GM23338 (cell line): ENCODE measurements around the gene SMYD3. TPM values are rescaled to one million over a fixed set of nuclear protein-coding genes. Genes with fewer than 3 reads are reported as not detected.

ENCODE experiments used
- ATAC-seq: fragments of 200-7000 bp; cut with Tn5 transposase; 3 replicates; pipeline ENCODE4 v1.9.1; 2020
- DNase-seq: peaks from one replicate; pipeline ENCODE4 v3.0.0-alpha.2; 2015; ENCODE audit warnings: low spot score
- H2AFZ ChIP-seq: fragments of 200-600 bp; sonication (generic); 2 replicates; pipeline ENCODE4 v1.8.0; 2016; ENCODE audit warnings: antibody characterized with exemption, mild to moderate bottlenecking, moderate library complexity
- H3F3A ChIP-seq: fragments of 200-600 bp; sonication (generic); replicated peaks from 2 replicates; pipeline ENCODE4 v1.8.0; 2017; ENCODE audit warnings: antibody characterized with exemption, mixed run types, low read depth
- H3K27ac ChIP-seq: fragments of 200-600 bp; sonication (generic); 2 replicates; pipeline ENCODE4 v1.6.1; 2016; ENCODE audit warnings: low read depth
- H3K27me3 ChIP-seq: fragments of 200-600 bp; sonication (generic); 2 replicates; pipeline ENCODE4 v1.8.0; 2016; ENCODE audit warnings: mild to moderate bottlenecking, mixed run types, moderate library complexity; ENCODE audit not compliant: insufficient read depth
- H3K36me3 ChIP-seq: fragments of 200-600 bp; sonication (generic); 2 replicates; pipeline ENCODE4 v1.8.0; 2016; ENCODE audit warnings: mild to moderate bottlenecking; ENCODE audit not compliant: insufficient read depth
- H3K4me1 ChIP-seq: fragments of 200-600 bp; sonication (generic); 2 replicates; pipeline ENCODE4 v1.8.0; 2016; ENCODE audit warnings: mild to moderate bottlenecking, moderate library complexity; ENCODE audit not compliant: insufficient read depth
- H3K4me2 ChIP-seq: fragments of 200-600 bp; sonication (generic); 2 replicates; pipeline ENCODE4 v1.7.1; 2017; ENCODE audit warnings: mixed run types
- H3K4me3 ChIP-seq: fragments of 200-600 bp; sonication (generic); 2 replicates; pipeline ENCODE4 v1.6.1; 2016; ENCODE audit warnings: mixed run types
- H3K79me2 ChIP-seq: fragments of 200-600 bp; sonication (generic); replicated peaks from 2 replicates; pipeline ENCODE4 v1.8.0; 2017; ENCODE audit warnings: mild to moderate bottlenecking; ENCODE audit not compliant: insufficient read depth
- H3K9me2 ChIP-seq: fragments of 200-600 bp; sonication (generic); 2 replicates; pipeline ENCODE4 v1.8.0; 2017; ENCODE audit not compliant: insufficient read depth
- H4K20me1 ChIP-seq: fragments of 200-600 bp; sonication (generic); replicated peaks from 2 replicates; pipeline ENCODE4 v1.8.0; 2017; ENCODE audit warnings: mild to moderate bottlenecking; ENCODE audit not compliant: insufficient read depth
- H3K27ac Mint-ChIP-seq: 2 replicates; pipeline ENCODE4 v1.8.0; 2020; ENCODE audit warnings: inconsistent platforms, mild to moderate bottlenecking, moderate library complexity, mixed read lengths
- H3K27me3 Mint-ChIP-seq: 3 replicates; pipeline ENCODE4 v1.8.0; 2022; ENCODE audit warnings: low read depth, mild to moderate bottlenecking, moderate library complexity, mixed read lengths, inconsistent platforms; ENCODE audit not compliant: insufficient read depth, poor library complexity
- H3K36me3 Mint-ChIP-seq: 3 replicates; pipeline ENCODE4 v1.8.0; 2021; ENCODE audit warnings: low read depth, mild to moderate bottlenecking, inconsistent platforms, moderate library complexity, mixed read lengths
- H3K4me1 Mint-ChIP-seq: 3 replicates; pipeline ENCODE4 v1.8.0; 2020; ENCODE audit warnings: mild to moderate bottlenecking, inconsistent platforms, mixed read lengths
- H3K4me3 Mint-ChIP-seq: 3 replicates; pipeline ENCODE4 v1.8.0; 2021; ENCODE audit warnings: moderate library complexity, mild to moderate bottlenecking, inconsistent platforms, mixed read lengths
- H3K9me3 Mint-ChIP-seq: 3 replicates; pipeline ENCODE4 v1.8.0; 2020; ENCODE audit warnings: moderate library complexity, mild to moderate bottlenecking, inconsistent platforms, mixed read lengths
- EZH2 ChIP-seq: fragments of 200-600 bp; sonication (generic); IDR thresholded peaks from one replicate; pipeline ENCODE4 v1.8.0; 2017; ENCODE audit warnings: antibody characterized with exemption, mild to moderate bottlenecking, low read depth; ENCODE audit not compliant: unreplicated experiment
- JUNB ChIP-seq: IDR thresholded peaks from one replicate; pipeline ENCODE4 v1.6.1; 2016; ENCODE audit warnings: antibody characterized with exemption; ENCODE audit not compliant: unreplicated experiment
- NANOG ChIP-seq: IDR thresholded peaks from 2 replicates; pipeline ENCODE4 v1.6.1; 2016; ENCODE audit warnings: antibody characterized with exemption, borderline replicate concordance
- ZNF331 ChIP-seq: fragments of 250-450 bp; sonication (Bioruptor Pico); IDR thresholded peaks from 2 replicates; pipeline ENCODE4 v1.5.0; 2020; ENCODE audit warnings: low read depth, mild to moderate bottlenecking, moderate library complexity
- polyA plus RNA-seq: library from polyadenylated mRNA; unstranded; fragments of >200 nt; fragmentation: Nextera tagmentation; extraction: Ambion mirVana; gene quantifications from 2 replicates; pipeline ENCODE4 v1.2.1, GENCODE V29; 2016
- total RNA-seq: library from RNA; depleted of rRNA; stranded (reverse); fragments of >200 nt; shearing (Covaris generic); gene quantifications from 2 replicates; pipeline ENCODE4 v1.2.3, GENCODE V29; 2014
- TF ChIP-seq, protein P1 (sequence below): fragments of 250-450 bp; sonication (Bioruptor Pico); IDR thresholded peaks from 2 replicates; pipeline ENCODE4 v1.5.0; 2020; ENCODE audit warnings: mild to moderate bottlenecking, moderate library complexity

SMYD3 gene
- total and polyA plus RNA-seq, 2 experiments from 2014 or later = 31.8 to 34.4 TPM

DNA sequence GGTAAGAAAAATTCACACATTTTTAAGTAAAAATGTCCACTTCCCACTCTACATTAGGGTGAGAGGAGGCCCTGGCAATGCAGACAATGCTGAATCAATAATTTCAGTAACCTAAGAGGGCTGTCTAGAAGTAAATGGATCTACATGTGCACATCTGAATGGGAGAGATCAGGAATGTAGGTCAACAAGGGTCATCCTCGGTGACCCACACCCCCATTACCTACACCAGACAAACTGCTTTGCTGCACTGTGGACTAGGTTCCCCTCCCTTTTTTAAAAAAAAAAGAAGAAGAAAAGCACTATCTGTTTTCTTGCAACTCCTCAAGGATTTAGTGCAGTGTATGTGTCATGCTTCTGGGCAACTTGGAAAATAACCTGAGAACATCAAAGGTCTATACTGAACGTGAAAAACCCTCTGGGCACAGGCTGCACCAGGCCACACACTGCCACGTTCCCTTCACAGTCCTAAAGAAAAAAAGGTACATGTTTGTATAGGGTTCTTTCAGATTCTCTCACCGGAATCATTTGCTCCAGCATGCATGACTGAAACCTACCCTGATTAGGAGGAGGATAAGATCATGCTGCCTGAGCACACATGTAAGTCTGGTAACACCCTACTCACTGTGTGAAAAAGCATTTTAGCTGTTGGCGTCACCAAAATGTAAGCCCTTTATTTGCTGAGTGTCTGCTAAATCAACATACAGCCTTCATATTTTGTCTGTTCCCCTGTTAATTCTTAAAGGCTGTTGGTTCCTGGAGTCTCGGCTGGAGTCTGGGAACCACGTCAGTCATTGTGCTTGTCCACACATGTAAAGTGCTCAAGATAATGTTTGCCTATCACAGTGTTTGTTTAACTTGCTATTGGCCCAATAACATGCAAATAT lies 341.0 kb downstream of the SMYD3 start (continued):
- TF ChIP-seq, protein P1, sequence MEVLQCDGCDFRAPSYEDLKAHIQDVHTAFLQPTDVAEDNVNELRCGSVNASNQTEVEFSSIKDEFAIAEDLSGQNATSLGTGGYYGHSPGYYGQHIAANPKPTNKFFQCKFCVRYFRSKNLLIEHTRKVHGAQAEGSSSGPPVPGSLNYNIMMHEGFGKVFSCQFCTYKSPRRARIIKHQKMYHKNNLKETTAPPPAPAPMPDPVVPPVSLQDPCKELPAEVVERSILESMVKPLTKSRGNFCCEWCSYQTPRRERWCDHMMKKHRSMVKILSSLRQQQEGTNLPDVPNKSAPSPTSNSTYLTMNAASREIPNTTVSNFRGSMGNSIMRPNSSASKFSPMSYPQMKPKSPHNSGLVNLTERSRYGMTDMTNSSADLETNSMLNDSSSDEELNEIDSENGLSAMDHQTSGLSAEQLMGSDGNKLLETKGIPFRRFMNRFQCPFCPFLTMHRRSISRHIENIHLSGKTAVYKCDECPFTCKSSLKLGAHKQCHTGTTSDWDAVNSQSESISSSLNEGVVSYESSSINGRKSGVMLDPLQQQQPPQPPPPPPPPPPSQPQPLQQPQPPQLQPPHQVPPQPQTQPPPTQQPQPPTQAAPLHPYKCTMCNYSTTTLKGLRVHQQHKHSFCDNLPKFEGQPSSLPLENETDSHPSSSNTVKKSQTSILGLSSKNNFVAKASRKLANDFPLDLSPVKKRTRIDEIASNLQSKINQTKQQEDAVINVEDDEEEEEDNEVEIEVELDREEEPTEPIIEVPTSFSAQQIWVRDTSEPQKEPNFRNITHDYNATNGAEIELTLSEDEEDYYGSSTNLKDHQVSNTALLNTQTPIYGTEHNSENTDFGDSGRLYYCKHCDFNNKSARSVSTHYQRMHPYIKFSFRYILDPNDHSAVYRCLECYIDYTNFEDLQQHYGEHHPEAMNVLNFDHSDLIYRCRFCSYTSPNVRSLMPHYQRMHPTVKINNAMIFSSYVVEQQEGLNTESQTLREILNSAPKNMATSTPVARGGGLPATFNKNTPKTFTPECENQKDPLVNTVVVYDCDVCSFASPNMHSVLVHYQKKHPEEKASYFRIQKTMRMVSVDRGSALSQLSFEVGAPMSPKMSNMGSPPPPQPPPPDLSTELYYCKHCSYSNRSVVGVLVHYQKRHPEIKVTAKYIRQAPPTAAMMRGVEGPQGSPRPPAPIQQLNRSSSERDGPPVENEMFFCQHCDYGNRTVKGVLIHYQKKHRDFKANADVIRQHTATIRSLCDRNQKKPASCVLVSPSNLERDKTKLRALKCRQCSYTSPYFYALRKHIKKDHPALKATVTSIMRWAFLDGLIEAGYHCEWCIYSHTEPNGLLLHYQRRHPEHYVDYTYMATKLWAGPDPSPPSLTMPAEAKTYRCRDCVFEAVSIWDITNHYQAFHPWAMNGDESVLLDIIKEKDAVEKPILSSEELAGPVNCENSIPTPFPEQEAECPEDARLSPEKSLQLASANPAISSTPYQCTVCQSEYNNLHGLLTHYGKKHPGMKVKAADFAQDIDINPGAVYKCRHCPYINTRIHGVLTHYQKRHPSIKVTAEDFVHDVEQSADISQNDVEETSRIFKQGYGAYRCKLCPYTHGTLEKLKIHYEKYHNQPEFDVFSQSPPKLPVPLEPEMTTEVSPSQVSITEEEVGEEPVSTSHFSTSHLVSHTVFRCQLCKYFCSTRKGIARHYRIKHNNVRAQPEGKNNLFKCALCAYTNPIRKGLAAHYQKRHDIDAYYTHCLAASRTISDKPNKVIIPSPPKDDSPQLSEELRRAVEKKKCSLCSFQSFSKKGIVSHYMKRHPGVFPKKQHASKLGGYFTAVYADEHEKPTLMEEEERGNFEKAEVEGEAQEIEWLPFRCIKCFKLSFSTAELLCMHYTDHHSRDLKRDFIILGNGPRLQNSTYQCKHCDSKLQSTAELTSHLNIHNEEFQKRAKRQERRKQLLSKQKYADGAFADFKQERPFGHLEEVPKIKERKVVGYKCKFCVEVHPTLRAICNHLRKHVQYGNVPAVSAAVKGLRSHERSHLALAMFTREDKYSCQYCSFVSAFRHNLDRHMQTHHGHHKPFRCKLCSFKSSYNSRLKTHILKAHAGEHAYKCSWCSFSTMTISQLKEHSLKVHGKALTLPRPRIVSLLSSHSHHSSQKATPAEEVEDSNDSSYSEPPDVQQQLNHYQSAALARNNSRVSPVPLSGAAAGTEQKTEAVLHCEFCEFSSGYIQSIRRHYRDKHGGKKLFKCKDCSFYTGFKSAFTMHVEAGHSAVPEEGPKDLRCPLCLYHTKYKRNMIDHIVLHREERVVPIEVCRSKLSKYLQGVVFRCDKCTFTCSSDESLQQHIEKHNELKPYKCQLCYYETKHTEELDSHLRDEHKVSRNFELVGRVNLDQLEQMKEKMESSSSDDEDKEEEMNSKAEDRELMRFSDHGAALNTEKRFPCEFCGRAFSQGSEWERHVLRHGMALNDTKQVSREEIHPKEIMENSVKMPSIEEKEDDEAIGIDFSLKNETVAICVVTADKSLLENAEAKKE (CRISPR knock-in tag) = no peak
- no peak for TF ChIP-seq EZH2
- TF ChIP-seq NANOG = no peak
- TF ChIP-seq ZNF331 (CRISPR knock-in tag) = no peak

DNA sequence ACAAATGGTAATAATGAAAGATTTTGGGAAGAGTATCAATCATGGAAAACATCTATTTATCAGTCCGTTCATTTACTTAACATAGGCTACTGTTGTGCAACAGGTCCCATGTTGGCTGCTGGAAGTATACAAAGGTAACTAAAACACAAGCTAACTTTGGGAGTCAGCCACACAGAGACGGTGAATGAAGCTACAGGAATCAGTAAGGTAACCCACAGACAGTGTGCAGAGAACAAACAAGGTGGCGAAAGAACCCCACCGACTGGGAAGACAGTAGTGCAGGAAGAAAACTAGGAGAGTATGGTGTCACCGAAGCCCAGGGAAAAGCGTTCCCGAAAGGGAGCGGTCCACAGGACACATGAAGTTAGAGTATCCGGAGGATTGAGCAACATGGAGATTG lies 342.3 kb downstream of the SMYD3 start:
- H3K4me3 Mint-ChIP-seq = no peak overlapping the region

More for the DNA sequence above, 342.3 kb downstream of the SMYD3 start:
- Mint-ChIP-seq H3K9me3 (no peaks in the 10 kb centered on the region), H3K4me1 (peaks cover 11% of the 10 kb centered on the region; the same call in 2 of the 3 replicates), H3K27ac (no peak overlapping the region), H3K27me3 (no peaks in the 10 kb centered on the region), H3K36me3 (no peaks in the 10 kb centered on the region)
- no peak for TF ChIP-seq JUNB
- Histone ChIP-seq H4K20me1 (no peaks in the 10 kb centered on the region; the same call in 1 of the 2 replicates), H3K27me3 (no peaks in the 10 kb centered on the region), H3K9me2 (no peaks in the 10 kb centered on the region; the same call in 1 of the 2 replicates), H3K4me2 (no peak overlapping the region), H2AFZ (no peak overlapping the region), H3K27ac (no peak overlapping the region), H3K79me2 (no peaks in the 10 kb centered on the region), H3K4me3 (no peak overlapping the region), H3K4me1 (no peaks in the 10 kb centered on the region), H3K36me3 (no peaks in the 10 kb centered on the region), H3F3A (no peaks in the 10 kb centered on the region)
- DNase-seq (no peak), ATAC-seq (no peak)
